Measurements from ENCODE around the gene ARMH3. TPM values are rescaled to one million over a fixed set of nuclear protein-coding genes. Genes with fewer than 3 reads are reported as not detected.

The ARMH3 gene
- total RNA-seq, 1 experiment from 2014 or later: 30.6 TPM

- POLR2A ChIA-PET: interaction anchor here (0.6 kb wide), 1 partner anchor 23 kb away, joined by 6 read pairs; no protein-coding TSS in a partner anchor
Measured at GRCh38 chr10:101967119-101967518, 88.9 kb downstream of the ARMH3 start.

DNA sequence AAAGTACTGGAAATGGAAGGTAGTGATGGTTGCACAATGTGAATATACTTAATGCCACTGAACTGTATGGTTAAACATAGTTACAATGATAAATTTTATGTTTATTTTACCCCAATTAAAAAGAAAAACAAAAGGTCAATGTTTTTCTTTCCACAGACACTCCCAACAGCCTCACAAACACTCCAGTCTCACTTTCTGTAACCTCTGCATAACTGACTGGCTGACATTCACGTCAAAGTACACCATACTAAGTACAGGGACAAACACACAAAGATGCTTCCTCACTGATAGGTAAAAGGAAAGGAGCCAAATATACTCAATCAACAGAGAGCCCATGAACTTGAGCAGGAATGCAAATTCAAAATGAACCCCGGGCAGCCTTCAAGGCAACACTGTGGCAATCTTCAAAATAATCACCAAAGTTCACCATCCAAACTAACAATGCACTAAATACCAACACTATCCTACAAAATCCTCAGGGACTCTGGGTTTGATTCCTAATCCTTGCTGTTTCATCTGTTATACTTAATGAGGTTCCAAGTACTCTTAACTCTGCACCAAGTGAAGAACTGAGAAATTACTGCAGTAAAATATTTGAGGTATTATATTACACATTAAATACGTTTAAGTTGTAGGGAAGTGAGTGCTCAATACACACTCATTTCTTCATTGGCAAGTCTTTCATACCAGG lies 90.8 kb downstream of the ARMH3 start:
- Histone ChIP-seq H3K4me3 (ENCODE audit: low read depth in 2 of 2, low read length in 2 of 2) (no peak overlapping the region), H3K4me1 (ENCODE audit: control insufficient read depth, insufficient read depth, low read length) (no peaks in the 10 kb centered on the region), H3K36me3 (ENCODE audit: control insufficient read depth, insufficient read depth, low read length) (no peaks in the 10 kb centered on the region), H3K9me3 (ENCODE audit: control insufficient read depth, insufficient read depth, low read depth, low read length) (no peaks in the 10 kb centered on the region), H3K27me3 (ENCODE audit: control insufficient read depth, insufficient read depth, low read length) (no peaks in the 10 kb centered on the region), H3K27ac (ENCODE audit: low read length) (no peak overlapping the region)
- CTCF ChIA-PET: no interaction called here
- in situ Hi-C loops (cut with HindIII; ENCODE audit: low pct_unique_long_range_greater_than_20kb, low sequenced_read_pairs): no loop called here
- TF ChIP-seq, protein P1, sequence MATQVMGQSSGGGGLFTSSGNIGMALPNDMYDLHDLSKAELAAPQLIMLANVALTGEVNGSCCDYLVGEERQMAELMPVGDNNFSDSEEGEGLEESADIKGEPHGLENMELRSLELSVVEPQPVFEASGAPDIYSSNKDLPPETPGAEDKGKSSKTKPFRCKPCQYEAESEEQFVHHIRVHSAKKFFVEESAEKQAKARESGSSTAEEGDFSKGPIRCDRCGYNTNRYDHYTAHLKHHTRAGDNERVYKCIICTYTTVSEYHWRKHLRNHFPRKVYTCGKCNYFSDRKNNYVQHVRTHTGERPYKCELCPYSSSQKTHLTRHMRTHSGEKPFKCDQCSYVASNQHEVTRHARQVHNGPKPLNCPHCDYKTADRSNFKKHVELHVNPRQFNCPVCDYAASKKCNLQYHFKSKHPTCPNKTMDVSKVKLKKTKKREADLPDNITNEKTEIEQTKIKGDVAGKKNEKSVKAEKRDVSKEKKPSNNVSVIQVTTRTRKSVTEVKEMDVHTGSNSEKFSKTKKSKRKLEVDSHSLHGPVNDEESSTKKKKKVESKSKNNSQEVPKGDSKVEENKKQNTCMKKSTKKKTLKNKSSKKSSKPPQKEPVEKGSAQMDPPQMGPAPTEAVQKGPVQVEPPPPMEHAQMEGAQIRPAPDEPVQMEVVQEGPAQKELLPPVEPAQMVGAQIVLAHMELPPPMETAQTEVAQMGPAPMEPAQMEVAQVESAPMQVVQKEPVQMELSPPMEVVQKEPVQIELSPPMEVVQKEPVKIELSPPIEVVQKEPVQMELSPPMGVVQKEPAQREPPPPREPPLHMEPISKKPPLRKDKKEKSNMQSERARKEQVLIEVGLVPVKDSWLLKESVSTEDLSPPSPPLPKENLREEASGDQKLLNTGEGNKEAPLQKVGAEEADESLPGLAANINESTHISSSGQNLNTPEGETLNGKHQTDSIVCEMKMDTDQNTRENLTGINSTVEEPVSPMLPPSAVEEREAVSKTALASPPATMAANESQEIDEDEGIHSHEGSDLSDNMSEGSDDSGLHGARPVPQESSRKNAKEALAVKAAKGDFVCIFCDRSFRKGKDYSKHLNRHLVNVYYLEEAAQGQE (IDR thresholded peaks at IDR 0.05; ENCODE audit: insufficient read depth in 1 of 2, low read depth in 2 of 2, low read length in 1 of 2): no peak
- TF ChIP-seq POLR2AphosphoS5 (IDR thresholded peaks at IDR 0.05; ENCODE audit: low read depth, low read length) (no peak), SIN3A (IDR thresholded peaks at IDR 0.05; ENCODE audit: borderline replicate concordance, insufficient read depth, low read depth, low read length) (no peak), TCF7L2 (IDR thresholded peaks at IDR 0.05; ENCODE audit: low read depth, low read length) (no peak), CTCF (IDR thresholded peaks at IDR 0.05) (no peak)
- POLR2A ChIA-PET: no interaction called here
- no peak for ATAC-seq
- BruUV-seq (replicated peaks): no TSS peak
- intact Hi-C loops (cut with micrococcal nuclease; ENCODE audit: unreplicated experiment): no loop called here
- DNase-seq (ENCODE audit: low read depth, low spot score): no peak

More at GRCh38 chr10:101967119-101967518, 88.9 kb downstream of the ARMH3 start:
- Histone ChIP-seq H3K27ac (ENCODE audit: low read length) (no peak overlapping the region), H3K4me1 (ENCODE audit: control insufficient read depth, insufficient read depth, low read length) (no peaks in the 10 kb centered on the region), H3K4me3 (ENCODE audit: low read depth in 2 of 2, low read length in 2 of 2) (no peak overlapping the region), H3K27me3 (ENCODE audit: control insufficient read depth, insufficient read depth, low read length) (no peaks in the 10 kb centered on the region), H3K9me3 (ENCODE audit: control insufficient read depth, insufficient read depth, low read depth, low read length) (no peaks in the 10 kb centered on the region), H3K36me3 (ENCODE audit: control insufficient read depth, insufficient read depth, low read length) (peaks cover 5% of the 10 kb centered on the region)
- BruUV-seq (replicated peaks): no TSS peak
- CTCF ChIA-PET: no interaction called here
- in situ Hi-C loops (cut with HindIII; ENCODE audit: low pct_unique_long_range_greater_than_20kb, low sequenced_read_pairs): no loop called here
- no peak for DNase-seq (ENCODE audit: low read depth, low spot score)
- TF ChIP-seq SIN3A (IDR thresholded peaks at IDR 0.05; ENCODE audit: borderline replicate concordance, insufficient read depth, low read depth, low read length): no peak
- TF ChIP-seq POLR2AphosphoS5 (IDR thresholded peaks at IDR 0.05; ENCODE audit: low read depth, low read length): no peak
- no peak for TF ChIP-seq TCF7L2 (IDR thresholded peaks at IDR 0.05; ENCODE audit: low read depth, low read length)
- TF ChIP-seq, protein P1 (IDR thresholded peaks at IDR 0.05; ENCODE audit: insufficient read depth in 1 of 2, low read depth in 2 of 2, low read length in 1 of 2): no peak
- no peak for TF ChIP-seq CTCF (IDR thresholded peaks at IDR 0.05)
- intact Hi-C loops (cut with micrococcal nuclease; ENCODE audit: unreplicated experiment): no loop called here
- ATAC-seq: no peak

Data from Panc1 (cell line).